GM19193 (cell line): Measurements from ENCODE around the gene GPR146.

Experiments used
- POLR2A ChIP-seq: IDR thresholded peaks from 4 replicates; pipeline ENCODE4 v1.6.1; 2011; ENCODE audit not compliant: insufficient read depth, insufficient read length; ENCODE audit errors: extremely low read depth

GPR146 gene

GRCh38 chr7:1008733-1009363 lies 35.5 kb upstream of the GPR146 start:
- TF ChIP-seq POLR2A, result no peak

- no peak for TF ChIP-seq POLR2A
Observed at GRCh38 chr7:1009747-1010146, 34.6 kb upstream of the GPR146 start.

- TF ChIP-seq POLR2A, result no peak
Observed at GRCh38 chr7:1010226-1010625, 34.1 kb upstream of the GPR146 start.

GRCh38 chr7:1011297-1012003 lies 32.9 kb upstream of the GPR146 start:
- peak; percentile 11 for TF ChIP-seq POLR2A

GRCh38 chr7:1012004-1012715 lies 32.2 kb upstream of the GPR146 start:
- peak; percentile 14 for TF ChIP-seq POLR2A

- TF ChIP-seq POLR2A, result peak; percentile 7
Observed at GRCh38 chr7:1012716-1013095, 31.6 kb upstream of the GPR146 start.

GRCh38 chr7:1013581-1013980 lies 30.8 kb upstream of the GPR146 start:
- peak; percentile 19 for TF ChIP-seq POLR2A

- no peak for TF ChIP-seq POLR2A
Observed at GRCh38 chr7:1014681-1015080, 29.7 kb upstream of the GPR146 start.

GRCh38 chr7:1015196-1016121 lies 28.9 kb upstream of the GPR146 start:
- TF ChIP-seq POLR2A, result no peak

GRCh38 chr7:1016577-1017531 lies 27.5 kb upstream of the GPR146 start:
- no peak for TF ChIP-seq POLR2A

GRCh38 chr7:1017586-1018333 lies 26.6 kb upstream of the GPR146 start:
- no peak for TF ChIP-seq POLR2A

GRCh38 chr7:1018334-1018695 lies 26.0 kb upstream of the GPR146 start:
- TF ChIP-seq POLR2A, result no peak

- TF ChIP-seq POLR2A, result no peak
Observed at GRCh38 chr7:1019255-1019785, 25.0 kb upstream of the GPR146 start.

GRCh38 chr7:1019789-1020610 lies 24.3 kb upstream of the GPR146 start:
- no peak for TF ChIP-seq POLR2A
